Mucosa of descending colon (tissue), 3 donors: ENCODE measurements around the gene NT5C1A. TPM values are rescaled to one million over a fixed set of nuclear protein-coding genes. Genes with fewer than 3 reads are reported as not detected.

Experiments
- ATAC-seq: fragments of 200-7000 bp; cut with Tn5 transposase; one replicate; pipeline ENCODE4 v1.9.1; 2020; ENCODE audit warnings: mild to moderate bottlenecking, moderate library complexity
- DNase-seq, 3 donors: peaks; one replicate each; pipeline ENCODE4 v3.0.0-alpha.2; 2020
- H3K36me3 ChIP-seq: fragments of 200-600 bp; one replicate; pipeline ENCODE4 v1.8.0; 2021; ENCODE audit warnings: low read depth, mild to moderate bottlenecking
- H3K4me1 ChIP-seq: fragments of 200-600 bp; one replicate; pipeline ENCODE4 v1.8.0; 2021; ENCODE audit warnings: low read depth, mild to moderate bottlenecking
- H3K4me3 ChIP-seq: fragments of 200-600 bp; one replicate; pipeline ENCODE4 v1.8.0; 2021; ENCODE audit warnings: mild to moderate bottlenecking
- H3K9me3 ChIP-seq: fragments of 200-600 bp; one replicate; pipeline ENCODE4 v1.8.0; 2021; ENCODE audit warnings: mild to moderate bottlenecking
- CTCF ChIP-seq: fragments of 200-600 bp; IDR thresholded peaks from one replicate; pipeline ENCODE4 v1.8.0; 2022; ENCODE audit warnings: antibody characterized with exemption, mild to moderate bottlenecking
- intact Hi-C, 2 donors: fragments of 100-400 bp; cut with DNase I in 1 of 2; cut with micrococcal nuclease in 1 of 2; formaldehyde crosslinking; loops; one replicate each; pipeline versions ENCODE4 v1.11.0 to v1.11.1; 2022; cut with DNase I, micrococcal nuclease
- total RNA-seq, 3 donors: library from RNA; stranded (reverse); fragmentation: NEBNext Ultra II Directional in 2 of 3; extraction: Animal tissue kit (Norgen Biotek cat#: 25700) in 2 of 3; gene quantifications; one replicate each; pipeline versions ENCODE4 v1.2.1 to v1.2.4, GENCODE V29; 2021 to 2023
- donor health status: DM: no; HTN: no; CAD: no; lungs with moderate emphysema.
- donor health status: DM: no; HTN: no; CAD: no.
- donor health status: DM: no; HTN: yes; CAD: no.

Gene NT5C1A
- total RNA-seq, 3 donors from 2014 or later = 0.27 TPM; not detected in 2

- no peak for TF ChIP-seq CTCF
- Histone ChIP-seq H3K36me3 (no peaks in the 10 kb centered on the region), H3K9me3 (no peaks in the 10 kb centered on the region), H3K4me3 (no peak overlapping the region), H3K4me1 (no peaks in the 10 kb centered on the region)
- intact Hi-C loops = no loop called here
- no peak for ATAC-seq
- no peak for DNase-seq
Measured at GRCh38 chr1:39670689-39671088, 1.2 kb downstream of the NT5C1A start.

GRCh38 chr1:39668894-39669293 lies 3.0 kb downstream of the NT5C1A start:
- Histone ChIP-seq H3K9me3 (no peaks in the 10 kb centered on the region), H3K4me1 (no peaks in the 10 kb centered on the region), H3K36me3 (no peaks in the 10 kb centered on the region), H3K4me3 (no peak overlapping the region)
- no peak for TF ChIP-seq CTCF
- intact Hi-C loops = no loop called here
- ATAC-seq = no peak
- no peak for DNase-seq

- intact Hi-C loops = no loop called here
- Histone ChIP-seq H3K4me3 (no peak overlapping the region), H3K9me3 (no peaks in the 10 kb centered on the region), H3K36me3 (no peaks in the 10 kb centered on the region), H3K4me1 (no peaks in the 10 kb centered on the region)
- TF ChIP-seq CTCF = no peak
- DNase-seq (no peak), ATAC-seq (no peak)
Measured at GRCh38 chr1:39668111-39668510, 3.8 kb downstream of the NT5C1A start.

GRCh38 chr1:39666772-39667171 lies 5.1 kb downstream of the NT5C1A start:
- no peak overlapping the region for H3K4me3 ChIP-seq
- ATAC-seq = no peak
- no peaks in the 10 kb centered on the region for H3K9me3 ChIP-seq
- intact Hi-C loops = no loop called here
- TF ChIP-seq CTCF = no peak
- H3K36me3 ChIP-seq = no peaks in the 10 kb centered on the region
- H3K4me1 ChIP-seq = no peaks in the 10 kb centered on the region
- no peak for DNase-seq

GRCh38 chr1:39663559-39663958 lies 8.3 kb downstream of the NT5C1A start:
- H3K4me3 ChIP-seq = no peak overlapping the region
- ATAC-seq (no peak), DNase-seq (no peak)
- intact Hi-C loops = no loop called here
- no peaks in the 10 kb centered on the region for H3K4me1 ChIP-seq
- H3K9me3 ChIP-seq = no peaks in the 10 kb centered on the region
- no peak for TF ChIP-seq CTCF
- no peaks in the 10 kb centered on the region for H3K36me3 ChIP-seq

- no peaks in the 10 kb centered on the region for H3K36me3 ChIP-seq
- H3K4me1 ChIP-seq = no peaks in the 10 kb centered on the region
- DNase-seq = no peak
- TF ChIP-seq CTCF = no peak
- intact Hi-C loops = no loop called here
- no peak overlapping the region for H3K4me3 ChIP-seq
- no peaks in the 10 kb centered on the region for H3K9me3 ChIP-seq
- no peak for ATAC-seq
Measured at GRCh38 chr1:39662861-39663260, 9.0 kb downstream of the NT5C1A start.
